HEK293T (cell line): ENCODE results near the gene SLCO3A1.

Experiments
- BHLHE40 ChIP-seq: fragments of 450-650 bp; IDR thresholded peaks from 2 replicates; pipeline ENCODE4 v1.6.1; 2016; ENCODE audit warnings: mild to moderate bottlenecking, moderate library complexity, borderline replicate concordance
- CTBP1 ChIP-seq: fragments of 450-650 bp; IDR thresholded peaks from 2 replicates; pipeline ENCODE4 v1.6.1; 2016; ENCODE audit warnings: borderline replicate concordance
- L3MBTL2 ChIP-seq: fragments of 450-650 bp; conservative IDR thresholded peaks from 2 replicates; pipeline ENCODE4 v1.6.1; 2016; ENCODE audit warnings: mild to moderate bottlenecking

DNA sequence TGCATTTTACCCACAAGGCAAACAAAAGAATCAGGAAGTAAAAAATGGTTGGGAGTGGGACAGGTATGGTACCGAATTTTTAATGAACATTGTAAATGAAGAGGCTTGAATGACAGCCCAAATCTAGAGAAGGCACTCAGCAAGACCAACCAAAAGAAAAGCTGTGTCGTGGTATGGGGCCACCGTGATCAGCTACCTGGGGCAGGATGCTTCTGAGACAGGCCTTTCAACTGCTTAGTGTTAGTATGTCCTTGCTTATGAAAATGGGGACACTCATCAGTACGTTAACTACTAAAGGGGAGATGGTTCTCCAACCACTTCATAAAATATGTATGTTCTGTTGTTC is 311.5 kb downstream of the SLCO3A1 start:
- TF ChIP-seq BHLHE40 (no peak), CTBP1 (no peak), L3MBTL2 (no peak)
